Anterior cingulate cortex (tissue), 58 donors: ENCODE data around the gene SNN.

ENCODE experiments used
- DNase-seq, 58 donors: peaks; one replicate each; lab custom pipeline; 2025; lab: John Stamatoyannopoulos, UW

The SNN gene

DNA sequence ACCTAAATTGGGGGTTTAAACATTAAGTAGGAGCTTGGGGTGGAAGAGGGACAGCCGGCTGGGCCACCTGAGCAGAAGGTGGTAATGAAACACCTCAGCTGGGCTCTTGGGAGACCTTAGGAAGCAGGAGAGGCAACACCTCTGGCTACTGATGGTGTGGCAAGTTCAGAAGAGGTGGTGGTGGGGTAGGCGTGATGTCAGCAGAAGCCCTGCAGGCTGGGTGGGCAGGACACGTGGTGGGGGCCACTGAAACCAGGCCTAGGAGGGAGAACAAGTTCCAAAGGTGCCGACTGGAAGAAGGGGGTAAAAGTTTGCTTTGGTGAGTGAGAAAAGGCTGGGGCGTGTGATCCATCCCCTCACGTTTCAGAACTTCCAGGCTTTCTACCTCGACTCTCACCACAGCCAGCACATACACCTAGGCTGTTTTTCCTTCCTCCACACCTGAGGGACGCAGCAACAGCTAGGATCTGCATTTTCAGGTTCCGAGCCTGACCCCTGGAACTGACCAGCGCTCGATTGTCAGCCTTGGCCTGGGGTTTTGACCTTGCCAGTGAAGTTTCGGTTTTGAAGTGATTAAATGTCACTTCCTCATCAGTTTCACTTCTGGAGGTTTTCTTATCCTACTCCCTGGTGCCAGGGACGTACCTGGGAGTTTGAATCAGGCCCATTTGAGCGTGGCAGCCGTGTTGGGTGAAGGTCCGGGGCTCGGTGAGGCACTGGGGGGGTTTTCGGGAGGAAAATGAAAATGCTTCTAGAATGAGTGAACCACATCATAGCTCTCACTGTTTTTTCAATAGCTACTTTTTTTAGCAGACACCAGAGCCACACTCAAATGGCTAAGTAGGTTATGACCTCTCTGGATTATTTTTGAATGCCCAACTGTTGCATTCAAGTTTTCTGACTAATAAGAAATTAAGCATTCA, 10.0 kb downstream of the SNN start:
- DNase-seq, result no peak

DNA sequence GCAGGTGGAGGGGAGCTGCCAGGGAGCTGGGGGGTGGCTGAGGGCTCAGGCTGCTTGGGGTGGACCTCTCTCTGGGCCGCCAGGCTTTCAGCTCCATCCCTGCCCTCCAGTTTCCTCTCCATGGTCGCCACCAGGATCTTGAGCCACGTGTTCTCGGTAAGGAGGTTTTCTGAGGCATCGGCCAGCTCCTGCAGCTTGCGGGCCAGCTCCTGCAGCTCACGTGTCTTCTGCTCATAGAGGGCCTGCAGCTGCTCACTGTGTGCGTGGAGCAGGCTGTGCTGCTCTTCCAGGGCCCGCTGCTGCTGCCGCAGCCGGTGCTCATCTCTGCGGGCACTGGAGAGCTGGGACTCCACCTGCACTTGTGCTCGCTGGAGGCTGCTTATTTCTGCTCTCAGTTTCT, 11.0 kb downstream of the SNN start:
- DNase-seq, result peak in 36 of 58 donors; percentile 20 to 69 (median 34)

GRCh38 chr16:11679941-11680911, 12.0 kb downstream of the SNN start:
- DNase-seq, result no peak

DNA sequence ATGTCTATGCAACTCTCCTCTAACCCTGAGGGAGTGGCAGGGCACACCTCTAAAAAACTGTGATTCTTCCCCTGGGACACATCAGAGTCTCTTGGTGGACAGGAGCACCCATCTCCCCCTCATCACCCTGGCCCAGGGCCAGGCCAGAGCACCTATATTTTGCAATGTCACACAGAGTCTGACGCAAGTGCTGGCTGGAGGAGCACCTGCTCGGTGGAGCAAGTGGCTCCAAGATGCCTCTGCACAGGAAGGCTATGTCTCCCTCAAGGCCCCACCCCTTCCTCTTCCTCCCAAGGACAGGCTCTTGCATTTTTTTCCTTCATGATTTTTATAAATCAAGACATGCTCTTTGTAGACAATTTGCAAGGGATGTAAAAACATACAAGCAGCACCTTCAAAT, 13.3 kb downstream of the SNN start:
- DNase-seq, result no peak

DNA sequence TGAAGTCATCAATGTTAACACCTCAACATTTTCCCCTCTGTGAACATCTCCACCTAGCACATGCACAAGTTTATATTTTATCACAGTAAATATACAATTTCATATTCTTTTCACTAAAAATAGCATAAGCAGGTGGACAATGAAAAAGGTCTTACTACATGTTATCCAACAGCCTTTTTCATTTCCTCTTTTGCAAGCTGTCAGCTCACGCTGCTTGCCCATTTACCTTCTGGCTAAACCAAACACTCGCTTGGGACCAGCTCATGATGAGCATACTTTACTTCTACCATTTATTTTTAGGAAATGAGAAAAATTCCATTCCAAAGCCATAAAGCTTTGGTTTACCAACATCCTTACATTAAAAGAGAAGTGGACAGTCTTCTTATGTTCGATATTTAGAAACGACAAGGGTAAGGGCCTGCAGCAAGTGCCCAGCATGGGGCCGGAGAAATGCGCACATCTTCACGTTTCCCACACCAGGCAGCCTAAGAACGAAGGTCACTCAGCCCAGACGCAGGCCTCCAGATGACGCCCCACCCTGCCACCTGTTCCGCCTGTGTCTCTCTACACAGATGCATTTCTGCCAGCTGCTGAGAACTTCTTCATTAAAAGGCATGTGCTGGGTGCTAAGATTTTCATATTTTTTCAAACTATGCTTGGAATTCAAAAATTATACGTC, 13.9 kb downstream of the SNN start:
- DNase-seq, result no peak

GRCh38 chr16:11682655-11683096, 14.4 kb downstream of the SNN start:
- DNase-seq, result no peak

DNA sequence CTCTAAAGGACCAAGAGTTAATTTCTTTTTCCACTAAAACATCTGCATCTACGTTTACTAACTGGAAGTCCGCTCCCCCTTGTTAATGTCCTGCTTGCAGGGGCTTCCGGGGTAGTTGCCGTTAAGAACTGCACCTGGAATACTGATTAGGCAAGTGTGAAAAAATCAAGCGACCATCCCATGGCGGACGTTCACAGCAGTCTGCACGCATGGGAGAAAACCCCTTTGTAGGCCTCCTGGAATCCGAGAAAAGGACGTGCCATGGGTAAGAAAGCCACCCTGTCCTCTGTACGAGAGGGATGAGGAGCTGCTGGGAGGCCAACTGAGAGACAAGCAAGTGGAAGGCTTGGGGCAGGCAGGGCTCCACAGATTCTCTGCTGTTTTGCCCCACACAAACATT, 14.9 kb downstream of the SNN start:
- DNase-seq, result no peak

DNA sequence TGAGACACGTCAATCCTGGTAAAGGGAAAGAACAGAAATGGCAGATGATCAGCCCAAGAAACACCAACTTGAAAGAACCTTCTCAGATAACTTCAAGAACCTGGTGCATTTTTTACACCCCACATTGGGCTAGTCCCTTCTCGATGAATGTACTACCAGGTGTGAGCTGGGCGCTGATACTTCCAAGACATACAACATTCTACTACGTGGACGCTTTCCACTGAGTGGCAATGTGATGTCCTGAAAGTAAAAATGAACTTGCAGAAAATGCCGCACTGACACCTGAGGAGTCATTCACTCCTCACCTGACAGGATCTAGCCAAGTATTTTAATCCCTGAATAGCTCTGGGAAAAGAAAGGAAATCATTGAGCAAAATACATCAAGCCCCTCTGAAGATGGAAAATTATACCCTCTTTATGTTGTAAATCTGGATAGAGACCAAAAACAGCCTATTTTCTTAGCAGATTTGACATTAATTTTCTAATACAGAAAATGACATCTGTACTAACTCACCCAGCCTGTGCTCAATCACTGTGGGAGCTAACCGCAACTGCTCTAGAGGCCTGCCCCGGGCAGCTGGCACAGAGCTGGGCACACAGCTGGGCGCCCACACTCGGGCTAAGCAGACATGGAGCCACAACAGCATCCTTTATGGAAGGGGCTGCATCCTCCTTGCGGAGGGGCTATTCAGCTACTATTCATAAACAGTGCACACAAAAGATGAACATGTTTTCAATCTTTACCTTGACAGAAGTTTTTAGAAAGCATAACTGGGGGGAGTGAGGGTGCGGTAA, 16.2 kb downstream of the SNN start:
- DNase-seq, result no peak

- DNase-seq, result no peak
Observed at GRCh38 chr16:11685844-11686618, 17.8 kb downstream of the SNN start.

DNA sequence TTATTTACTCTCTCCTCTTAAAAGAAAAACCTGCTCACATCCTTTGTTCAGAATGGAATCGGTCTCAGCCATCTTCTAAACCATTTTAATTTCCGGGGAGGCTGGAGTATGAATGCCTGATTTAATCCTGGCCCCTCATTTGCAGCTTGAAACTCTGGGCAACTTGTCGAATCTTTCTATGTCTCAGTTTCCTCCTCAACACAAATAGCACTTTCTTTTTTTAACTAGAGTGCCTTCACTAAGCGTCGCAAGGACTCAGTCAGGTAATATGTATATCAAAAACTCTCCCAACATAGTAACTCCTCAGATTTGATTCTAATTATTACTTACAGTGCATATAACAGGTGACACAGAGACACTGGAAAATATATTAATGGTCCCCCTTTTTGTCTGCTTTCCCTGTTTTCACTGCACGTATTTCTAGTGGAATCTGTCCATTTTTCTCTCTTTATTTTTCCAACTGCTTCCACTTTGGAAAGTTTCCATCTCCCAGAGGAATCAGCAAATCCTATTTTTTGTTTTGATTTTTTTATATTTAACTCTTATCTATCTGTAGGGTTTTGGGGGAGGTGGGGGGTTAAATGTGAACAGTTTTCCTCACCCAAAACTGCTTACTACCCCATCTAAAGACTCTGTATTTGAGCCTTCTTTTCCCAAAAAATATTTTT, 18.6 kb downstream of the SNN start:
- no peak for DNase-seq

DNA sequence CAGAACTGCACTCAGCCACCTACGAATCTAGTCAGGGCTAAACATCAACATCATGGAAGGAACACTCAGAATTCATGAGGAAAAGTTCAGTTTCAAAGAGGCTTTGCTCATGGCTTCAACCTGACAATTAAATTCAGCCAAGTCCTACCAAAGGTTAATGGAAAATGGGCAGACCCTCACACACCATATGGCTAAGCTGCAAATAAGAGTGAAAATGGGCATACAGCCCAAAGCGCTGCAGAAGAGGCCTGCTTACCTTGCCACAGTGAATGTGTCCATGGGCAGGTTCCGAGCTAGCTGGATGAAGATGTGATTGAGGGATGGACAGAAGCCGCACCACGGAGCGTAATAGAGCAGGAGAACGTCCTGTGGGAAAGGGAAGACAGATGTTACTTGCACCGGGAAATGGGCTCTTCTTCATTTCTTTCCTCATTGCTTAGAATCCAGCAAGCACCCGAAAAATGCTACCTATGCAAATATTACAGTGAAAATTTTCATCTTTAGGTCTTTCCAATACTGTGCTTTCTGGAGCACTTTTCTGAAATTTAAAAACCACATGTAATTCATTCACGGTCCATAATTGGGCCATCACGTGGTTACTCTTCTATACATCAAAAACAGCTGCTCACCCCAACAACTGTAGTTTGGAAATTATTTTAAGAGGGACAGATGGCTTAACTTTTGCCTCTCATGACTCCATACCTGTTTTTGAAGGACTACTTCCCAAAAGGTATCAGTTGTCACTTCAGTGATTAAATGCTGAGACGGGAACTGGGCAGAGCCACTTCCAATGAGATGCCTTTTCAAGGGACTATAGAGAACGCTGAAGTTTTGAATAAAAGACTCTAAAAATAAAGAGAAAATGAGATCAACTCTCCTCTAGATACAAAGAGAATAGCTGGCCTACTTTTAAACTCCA, 19.6 kb downstream of the SNN start:
- DNase-seq, result no peak

DNA sequence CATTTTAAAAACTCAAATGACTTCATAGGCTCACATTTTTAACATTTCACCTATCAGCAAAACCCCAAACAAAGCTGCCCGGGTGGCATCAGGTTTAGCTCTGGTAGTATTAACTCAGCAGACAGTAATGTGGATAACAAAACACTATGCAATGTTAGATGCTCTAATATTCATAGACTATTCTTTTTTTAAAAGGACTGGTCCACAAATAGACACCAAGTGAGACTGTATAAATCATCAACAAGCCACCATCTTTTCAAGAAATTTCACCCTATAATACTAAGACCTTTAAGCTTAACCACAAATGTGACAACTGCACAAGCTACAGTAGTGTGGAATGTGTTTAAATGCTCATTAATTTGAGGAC, 20.2 kb downstream of the SNN start:
- no peak for DNase-seq

GRCh38 chr16:11689031-11689840, 21.0 kb downstream of the SNN start:
- no peak for DNase-seq

DNA sequence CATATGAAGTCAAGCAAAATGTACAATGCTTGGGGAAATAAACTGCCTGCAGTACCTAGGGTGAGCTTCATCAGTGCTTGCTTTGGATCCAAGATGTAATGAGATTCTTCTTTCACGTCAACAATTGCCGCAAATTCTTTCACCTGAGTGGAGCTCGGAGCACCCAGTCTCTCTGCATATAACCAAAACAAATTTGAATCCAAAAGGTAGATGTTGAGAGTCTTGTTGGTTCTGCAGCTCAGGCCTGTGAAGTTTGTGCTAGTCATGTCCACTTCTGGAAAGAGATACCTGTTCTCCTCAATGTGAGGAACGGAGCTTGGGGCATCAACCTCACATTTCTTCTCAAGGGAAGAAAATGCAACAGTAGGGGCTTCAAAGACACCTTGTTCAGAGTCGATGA, 23.0 kb downstream of the SNN start:
- DNase-seq, result no peak

GRCh38 chr16:11691771-11692170, 23.5 kb downstream of the SNN start:
- no peak for DNase-seq

GRCh38 chr16:11692171-11692570, 23.9 kb downstream of the SNN start:
- no peak for DNase-seq

- DNase-seq, result no peak
Observed at GRCh38 chr16:11692651-11693050, 24.4 kb downstream of the SNN start.
